ENCODE results near the gene ELMOD1.

- TF ChIP-seq CTCF (conservative IDR thresholded peaks at IDR 0.05; ENCODE audit: low read depth, low read length), result no peak
- TF ChIP-seq POLR2A (IDR thresholded peaks at IDR 0.05; ENCODE audit: low read depth, low read length), result no peak
- TF ChIP-seq SMC3 (IDR thresholded peaks at IDR 0.05; ENCODE audit: low read depth, low read length), result no peak
- no peak for TF ChIP-seq RFX5 (IDR thresholded peaks at IDR 0.05; ENCODE audit: low read depth, low read length)
- TF ChIP-seq USF2 (IDR thresholded peaks at IDR 0.05; ENCODE audit: low read depth, low read length), result no peak
- no peak for TF ChIP-seq MAFK (IDR thresholded peaks at IDR 0.05; ENCODE audit: low read depth, low read length)
- TF ChIP-seq RAD21 (IDR thresholded peaks at IDR 0.05; ENCODE audit: low read length), result no peak
- no peak for TF ChIP-seq CHD1 (IDR thresholded peaks at IDR 0.05; ENCODE audit: low read depth, low read length)
- TF ChIP-seq MAZ (IDR thresholded peaks at IDR 0.05; ENCODE audit: borderline replicate concordance, low read depth, low read length), result no peak
Measured at GRCh38 chr11:107587306-107587979, 3.5 kb upstream of the ELMOD1 start.
